ENCODE results near the gene C2orf92.

DNA sequence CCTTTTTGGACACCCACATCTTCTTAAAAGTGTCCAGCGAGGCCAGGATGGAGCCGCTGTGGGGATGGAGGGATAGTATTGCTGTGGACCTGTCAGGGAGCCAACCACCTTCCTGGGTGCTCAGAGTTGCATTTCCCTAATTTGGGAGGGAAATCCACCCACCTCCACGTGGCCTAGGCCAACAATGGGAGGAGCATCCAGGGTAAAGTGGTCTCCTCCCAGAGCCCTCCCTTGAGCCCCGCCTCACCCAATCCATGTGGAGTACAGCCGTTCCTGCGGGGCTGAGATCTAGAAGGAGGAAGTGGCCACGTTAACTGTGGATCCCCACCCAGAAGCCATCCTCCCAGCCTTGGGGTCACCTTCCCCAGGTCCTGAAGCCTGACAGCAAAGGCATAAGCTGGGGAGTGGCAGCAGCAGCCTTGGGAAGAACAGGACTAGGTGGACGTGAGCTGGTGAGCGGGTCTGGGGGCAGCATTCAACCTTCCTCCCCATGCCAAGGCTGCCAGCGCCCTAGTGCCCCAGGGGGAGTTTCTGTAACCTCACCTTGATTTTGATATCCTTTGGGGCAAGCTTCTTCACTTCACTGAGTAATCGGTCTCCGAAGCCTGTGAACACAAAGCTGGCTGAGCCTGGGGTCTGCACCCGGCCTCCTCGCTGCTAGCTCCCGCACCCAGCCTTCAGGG is 12.5 kb upstream of the C2orf92 start:
- TF ChIP-seq, protein P1, sequence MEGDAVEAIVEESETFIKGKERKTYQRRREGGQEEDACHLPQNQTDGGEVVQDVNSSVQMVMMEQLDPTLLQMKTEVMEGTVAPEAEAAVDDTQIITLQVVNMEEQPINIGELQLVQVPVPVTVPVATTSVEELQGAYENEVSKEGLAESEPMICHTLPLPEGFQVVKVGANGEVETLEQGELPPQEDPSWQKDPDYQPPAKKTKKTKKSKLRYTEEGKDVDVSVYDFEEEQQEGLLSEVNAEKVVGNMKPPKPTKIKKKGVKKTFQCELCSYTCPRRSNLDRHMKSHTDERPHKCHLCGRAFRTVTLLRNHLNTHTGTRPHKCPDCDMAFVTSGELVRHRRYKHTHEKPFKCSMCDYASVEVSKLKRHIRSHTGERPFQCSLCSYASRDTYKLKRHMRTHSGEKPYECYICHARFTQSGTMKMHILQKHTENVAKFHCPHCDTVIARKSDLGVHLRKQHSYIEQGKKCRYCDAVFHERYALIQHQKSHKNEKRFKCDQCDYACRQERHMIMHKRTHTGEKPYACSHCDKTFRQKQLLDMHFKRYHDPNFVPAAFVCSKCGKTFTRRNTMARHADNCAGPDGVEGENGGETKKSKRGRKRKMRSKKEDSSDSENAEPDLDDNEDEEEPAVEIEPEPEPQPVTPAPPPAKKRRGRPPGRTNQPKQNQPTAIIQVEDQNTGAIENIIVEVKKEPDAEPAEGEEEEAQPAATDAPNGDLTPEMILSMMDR (conservative IDR thresholded peaks at IDR 0.05), result no peak
- no peak for TF ChIP-seq ZFX (IDR thresholded peaks at IDR 0.05)

Data from C4-2B (cell line).